Neural crest cell (in vitro differentiated cells): ENCODE measurements around the gene OLIG1. TPM values are rescaled to one million over a fixed set of nuclear protein-coding genes. Genes with fewer than 3 reads are reported as not detected.

Experiments used
- DNase-seq: peaks from one replicate; pipeline ENCODE4 v3.0.0; 2021; ENCODE audit warnings: low read depth, mixed read lengths, low spot score
- H3K27ac Mint-ChIP-seq: one replicate; pipeline ENCODE4 v1.8.0; 2021; ENCODE audit warnings: mild to moderate bottlenecking, mixed read lengths; ENCODE audit not compliant: unreplicated experiment
- H3K27me3 Mint-ChIP-seq: 2 replicates; pipeline ENCODE4 v1.8.0; 2021; ENCODE audit warnings: low read depth, mild to moderate bottlenecking, mixed read lengths
- H3K36me3 Mint-ChIP-seq: 2 replicates; pipeline ENCODE4 v1.8.0; 2021; ENCODE audit warnings: low read depth, mild to moderate bottlenecking, mixed read lengths
- H3K4me1 Mint-ChIP-seq: 2 replicates; pipeline ENCODE4 v1.8.0; 2021; ENCODE audit warnings: mixed read lengths
- H3K4me3 Mint-ChIP-seq: one replicate; pipeline ENCODE4 v1.8.0; 2021; ENCODE audit warnings: mild to moderate bottlenecking, mixed read lengths
- H3K9me3 Mint-ChIP-seq: 2 replicates; pipeline ENCODE4 v1.8.0; 2021; ENCODE audit warnings: mixed read lengths
- CTCF ChIP-seq: fragments of 200-600 bp; sonication (generic); conservative IDR thresholded peaks from 2 replicates; pipeline ENCODE4 v1.5.0; 2021; ENCODE audit warnings: antibody characterized with exemption, mild to moderate bottlenecking
- total RNA-seq: library from RNA; stranded (reverse); gene quantifications from 2 replicates; pipeline ENCODE4 v1.2.1, GENCODE V29; 2021

Gene OLIG1
- total RNA-seq, 1 donor from 2014 or later = 8.4 TPM

GRCh38 chr21:33111577-33111976, 41.6 kb downstream of the OLIG1 start:
- Mint-ChIP-seq H3K27me3 (peaks cover 98% of the 10 kb centered on the region), H3K27ac (no peak overlapping the region), H3K9me3 (no peaks in the 10 kb centered on the region), H3K4me1 (peaks cover 67% of the 10 kb centered on the region), H3K36me3 (no peaks in the 10 kb centered on the region), H3K4me3 (peak overlapping the region; percentile 4)
- TF ChIP-seq CTCF = no peak
- no peak for DNase-seq

- TF ChIP-seq CTCF = no peak
- H3K36me3 Mint-ChIP-seq = no peaks in the 10 kb centered on the region
- H3K9me3 Mint-ChIP-seq = no peaks in the 10 kb centered on the region
- peaks cover 100% of the 10 kb centered on the region for H3K27me3 Mint-ChIP-seq
- no peak for DNase-seq
- no peak overlapping the region for H3K4me3 Mint-ChIP-seq
- peaks cover 73% of the 10 kb centered on the region for H3K4me1 Mint-ChIP-seq
- no peak overlapping the region for H3K27ac Mint-ChIP-seq
Observed at GRCh38 chr21:33112151-33112550, 42.2 kb downstream of the OLIG1 start.

- Mint-ChIP-seq H3K27me3 (peaks cover 100% of the 10 kb centered on the region), H3K4me1 (peaks cover 78% of the 10 kb centered on the region)
Observed at GRCh38 chr21:33112681-33113080, 42.7 kb downstream of the OLIG1 start.

GRCh38 chr21:33113131-33113530, 43.2 kb downstream of the OLIG1 start:
- Mint-ChIP-seq H3K4me3 (peak overlapping the region; percentile 61), H3K27ac (no peak overlapping the region), H3K36me3 (no peaks in the 10 kb centered on the region), H3K4me1 (peaks cover 83% of the 10 kb centered on the region), H3K9me3 (no peaks in the 10 kb centered on the region), H3K27me3 (peaks cover 100% of the 10 kb centered on the region)
- no peak for DNase-seq
- TF ChIP-seq CTCF = no peak

More at GRCh38 chr21:33112681-33113080, 42.7 kb downstream of the OLIG1 start:
- TF ChIP-seq CTCF = no peak
- Mint-ChIP-seq H3K36me3 (no peaks in the 10 kb centered on the region), H3K9me3 (no peaks in the 10 kb centered on the region), H3K27ac (no peak overlapping the region), H3K4me3 (peak overlapping the region; percentile 61)
- DNase-seq = no peak

GRCh38 chr21:33114276-33114675, 44.3 kb downstream of the OLIG1 start:
- no peak for DNase-seq
- Mint-ChIP-seq H3K4me1 (peaks cover 81% of the 10 kb centered on the region), H3K4me3 (no peak overlapping the region), H3K9me3 (no peaks in the 10 kb centered on the region), H3K27ac (no peak overlapping the region), H3K36me3 (no peaks in the 10 kb centered on the region), H3K27me3 (peaks cover 98% of the 10 kb centered on the region)
- TF ChIP-seq CTCF = no peak
